Adrenal gland (tissue), 5 donors: ENCODE measurements around the gene PPP1R3D.

ENCODE experiments used
- CTCF ChIP-seq, 6 experiments: fragments of 450-650 bp in 4 of 6; fragments of 200-600 bp in 2 of 6; sonication (generic) in 1 of 6; IDR thresholded peaks; 1 replicate in 5 of 6; 2 replicates in 1 of 6; pipeline versions ENCODE4 v1.5.1 to v1.8.0; 2016 to 2021; ENCODE audit warnings: antibody characterized with exemption in 6 of 6, mild to moderate bottlenecking in 2 of 6, moderate library complexity in 1 of 6
- POLR2A ChIP-seq, 2 donors: fragments of 450-650 bp; IDR thresholded peaks; one replicate each; pipeline ENCODE4 v1.6.1; 2017; ENCODE audit warnings: antibody characterized with exemption in 2 of 2, mild to moderate bottlenecking in 2 of 2, moderate library complexity in 1 of 2
- donor health status: DM: no; HTN: no; CAD: no.

GRCh38 chr20:59984541-59984940 is 44.4 kb upstream of the PPP1R3D start:
- TF ChIP-seq CTCF (IDR thresholded peaks at IDR 0.05) = no peak
- TF ChIP-seq POLR2A (IDR thresholded peaks at IDR 0.05) = no peak
